Smooth muscle cell of trachea (primary cell): Measurements from ENCODE around the gene OR14I1. TPM values are rescaled to one million over a fixed set of nuclear protein-coding genes. Genes with fewer than 3 reads are reported as not detected.

ENCODE experiments used
- total RNA-seq: library from RNA; depleted of rRNA; stranded (reverse); fragments of >200 nt; gene quantifications from 2 replicates; pipeline ENCODE4 v1.2.1, GENCODE V29; 2014

Gene OR14I1
- total RNA-seq = not detected in 2 replicates

DNA sequence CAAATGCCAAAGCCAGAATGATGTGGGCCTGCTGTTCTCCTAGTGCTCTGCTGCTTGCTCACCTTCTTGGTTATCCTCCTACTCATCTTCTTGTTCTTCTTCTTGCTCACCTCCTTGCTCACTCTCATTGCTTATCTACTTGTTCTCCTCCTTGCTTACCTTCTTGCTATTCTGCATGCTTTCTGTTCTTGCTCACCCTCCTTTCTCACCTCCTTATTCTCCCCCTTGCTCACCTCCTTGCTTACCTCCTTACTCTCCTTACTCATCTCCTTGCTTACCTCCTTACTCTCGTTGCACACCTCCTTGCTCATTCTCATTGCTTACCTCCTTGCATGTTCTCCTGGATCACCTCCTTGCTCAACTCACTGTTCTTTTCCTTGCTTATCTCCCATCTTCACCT lies at the start of gene OR14I1:
OR14I1 (minus strand) TSS at position 53 of the 400 bp plus-strand sequence.

DNA sequence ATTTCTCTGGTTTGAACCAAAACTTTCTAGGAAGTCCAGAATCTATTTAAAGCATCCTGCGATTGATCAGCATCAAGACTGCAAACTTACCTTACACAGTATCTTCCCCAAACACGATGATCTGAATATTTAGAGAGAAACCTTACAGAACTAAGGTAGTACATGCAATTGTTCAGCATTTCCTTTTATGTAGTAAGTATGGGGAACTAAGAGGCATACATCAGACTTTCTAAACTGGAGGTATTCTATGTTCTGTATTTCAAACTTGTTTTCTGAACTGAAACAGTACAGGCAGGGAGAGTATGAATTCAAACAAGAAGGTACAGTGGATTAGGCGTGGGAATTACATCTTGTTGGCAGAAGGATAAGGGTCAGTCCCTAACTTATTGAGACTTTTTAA lies 47.2 kb downstream of the OR14I1 start, which contains the start of gene OR2T27:
OR2T27 (minus strand) TSS at position 175 of the 400 bp plus-strand sequence. CDS start 4,644 bp downstream, outside the sequence.

Other genes with a start within 250 kb of the OR14I1 start
- gene OR2T3, start 229.4 kb downstream of the OR14I1 start, total RNA-seq = not detected in 2 replicates
- gene OR2T5, start 214.2 kb downstream of the OR14I1 start, total RNA-seq = not detected in 2 replicates
- gene OR2G6, start 194.7 kb downstream of the OR14I1 start, total RNA-seq = not detected in 2 replicates
- not detected in 2 replicates for gene OR2T29, start 140.0 kb downstream of the OR14I1 start, total RNA-seq
- not detected in 2 replicates for gene OR2T34, start 128.0 kb downstream of the OR14I1 start, total RNA-seq
- gene OR2T10, start 105.1 kb downstream of the OR14I1 start, total RNA-seq = not detected in 2 replicates
- gene OR2T11, start 67.7 kb downstream of the OR14I1 start, total RNA-seq = not detected in 2 replicates
- not detected in 2 replicates for gene OR2T35, start 57.5 kb downstream of the OR14I1 start, total RNA-seq
- gene OR2T27, start 47.2 kb downstream of the OR14I1 start, total RNA-seq = not detected in 2 replicates
- not detected in 2 replicates for gene LYPD8, start 53.0 kb upstream of the OR14I1 start, total RNA-seq
- 24.0 and 27.6 TPM in 2 replicates for gene SH3BP5L, start 123.1 kb upstream of the OR14I1 start, total RNA-seq
- 11.6 and 23.0 TPM in 2 replicates for gene ZNF672, start 135.5 kb upstream of the OR14I1 start, total RNA-seq
- gene ZNF692, start 156.3 kb upstream of the OR14I1 start, total RNA-seq = 15.3 and 18.4 TPM in 2 replicates
- gene PGBD2, start 203.5 kb upstream of the OR14I1 start, total RNA-seq = 6.0 and 6.1 TPM in 2 replicates